GM12801 (cell line): ENCODE results near the gene TMEM204.

Experiments
- CTCF ChIP-seq: IDR thresholded peaks from one replicate; pipeline ENCODE4 v1.5.1; 2011; ENCODE audit warnings: control low read depth; ENCODE audit not compliant: insufficient read length; ENCODE audit errors: extremely low read depth

The TMEM204 gene

GRCh38 chr16:1519831-1520230 lies 13.6 kb upstream of the TMEM204 start:
- no peak for TF ChIP-seq CTCF

DNA sequence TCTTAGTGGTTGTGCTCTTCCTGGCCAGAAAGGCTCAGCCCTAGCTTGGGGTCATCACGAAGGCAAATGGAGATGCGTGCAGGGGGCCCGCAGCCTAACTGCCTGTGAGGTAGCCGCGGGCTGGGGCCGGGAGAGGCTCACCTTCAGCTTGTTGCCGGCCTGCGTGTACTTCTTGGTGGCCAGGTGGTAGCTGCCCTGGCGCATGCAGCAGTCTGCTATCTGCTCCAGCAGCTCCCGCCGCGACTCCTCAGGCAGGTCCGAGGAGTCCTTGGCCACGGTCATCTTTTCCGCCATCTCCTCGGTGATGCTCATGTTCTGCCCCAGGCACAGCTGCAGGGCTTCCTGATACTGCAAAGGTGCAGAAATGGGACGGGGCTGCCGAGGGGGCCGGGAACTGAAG lies 13.0 kb upstream of the TMEM204 start:
- TF ChIP-seq CTCF = no peak

DNA sequence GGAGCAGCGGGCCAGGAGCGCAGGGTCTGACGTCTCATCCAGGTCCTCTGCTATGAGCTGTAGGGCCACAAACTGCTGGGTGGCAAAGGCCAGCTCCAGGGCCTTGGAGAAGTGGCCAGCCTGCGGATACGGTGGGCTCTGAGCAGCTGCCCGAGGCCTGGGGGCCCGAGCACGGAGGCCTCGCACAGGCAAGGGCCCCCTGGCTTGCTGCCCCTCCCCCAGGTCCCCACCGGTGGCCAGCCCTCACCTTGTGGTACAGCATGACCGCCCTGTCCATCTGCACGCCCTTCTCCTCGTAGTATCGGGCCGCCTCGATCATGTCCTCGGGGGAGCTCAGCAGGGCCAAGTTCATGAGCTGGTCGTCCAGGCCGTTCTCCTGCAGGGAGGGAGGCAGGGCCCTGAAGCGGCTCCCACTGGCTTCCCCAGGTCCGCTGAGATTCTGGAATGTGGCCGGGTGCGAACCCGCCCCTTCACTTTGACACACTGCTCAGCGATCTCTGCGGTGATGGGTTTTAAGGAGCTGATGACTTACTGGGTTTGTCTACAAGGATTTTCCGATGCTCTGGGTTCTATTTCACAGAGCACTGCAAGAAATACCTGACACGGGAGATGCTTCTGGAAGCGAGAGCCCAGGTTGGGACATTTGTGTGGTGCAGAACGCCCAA lies 9.8 kb upstream of the TMEM204 start:
- TF ChIP-seq CTCF = no peak

- no peak for TF ChIP-seq CTCF
These were observed 9.1 kb upstream of the TMEM204 start for GRCh38 chr16:1524366-1524765.

DNA sequence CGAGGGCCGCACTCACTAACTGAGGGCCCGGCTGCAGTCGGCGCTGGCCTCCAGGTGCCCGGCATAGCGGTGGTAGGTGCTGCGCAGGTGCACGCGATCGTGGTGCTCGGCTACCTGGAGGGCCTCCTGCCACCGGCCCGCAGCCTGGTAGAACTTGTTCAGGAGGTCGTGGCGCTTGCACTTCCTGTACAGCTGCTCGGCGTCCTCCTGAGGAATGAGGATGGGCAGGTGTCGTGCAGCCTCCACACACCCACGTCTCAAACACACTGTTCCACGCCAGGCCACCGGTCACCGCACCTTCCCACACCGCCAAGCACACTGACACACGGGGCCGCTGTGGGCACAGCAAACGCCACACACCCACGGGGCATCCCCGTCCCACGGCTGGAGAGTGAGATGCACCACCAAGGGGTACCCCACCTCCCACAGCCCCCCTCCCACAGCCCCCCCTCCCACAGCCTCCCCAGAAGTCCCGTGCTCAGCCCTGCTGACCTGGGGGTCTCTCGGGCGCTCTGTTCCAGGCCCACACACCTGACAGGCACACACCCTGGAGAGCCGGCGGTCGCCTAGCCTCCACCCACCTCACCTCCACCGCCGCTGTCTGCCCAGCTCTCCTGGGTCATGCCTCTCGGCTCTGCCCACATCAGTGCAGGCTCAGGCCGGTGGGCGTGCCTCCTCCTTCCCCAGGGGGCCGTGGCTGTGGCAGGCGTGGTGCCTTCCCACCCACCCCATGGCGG lies 7.4 kb upstream of the TMEM204 start:
- no peak for TF ChIP-seq CTCF

- no peak for TF ChIP-seq CTCF
These were observed 6.6 kb upstream of the TMEM204 start for GRCh38 chr16:1526608-1527555.
